H9 (cell line): ENCODE measurements around the gene SLC2A4RG. TPM values are rescaled to one million over a fixed set of nuclear protein-coding genes. Genes with fewer than 3 reads are reported as not detected.

Experiments used
- DNase-seq: peaks from one replicate; pipeline ENCODE4 v3.0.0-alpha.2; 2017
- H2AFZ ChIP-seq: one replicate; pipeline ENCODE4 v1.6.1; 2013; ENCODE audit warnings: mild to moderate bottlenecking, low read length, control low read depth, moderate library complexity
- H2AK5ac ChIP-seq: 2 replicates; pipeline ENCODE4 v1.6.1; 2013; ENCODE audit warnings: low read length, control low read depth, mixed read lengths; ENCODE audit not compliant: insufficient read length
- H2BK120ac ChIP-seq: one replicate; pipeline ENCODE4 v1.6.1; 2013; ENCODE audit warnings: low read depth, mild to moderate bottlenecking, low read length, control low read depth, inconsistent platforms; ENCODE audit not compliant: poor library complexity, severe bottlenecking
- H2BK12ac ChIP-seq: 2 replicates; pipeline ENCODE4 v1.6.1; 2013; ENCODE audit warnings: low read length, control low read depth, mixed read lengths, low read depth; ENCODE audit not compliant: insufficient read length
- H2BK15ac ChIP-seq: 2 replicates; pipeline ENCODE4 v1.6.1; 2013; ENCODE audit warnings: low read depth, low read length, control low read depth
- H2BK20ac ChIP-seq: one replicate; pipeline ENCODE4 v1.6.1; 2013; ENCODE audit warnings: low read depth, mild to moderate bottlenecking, low read length, control low read depth, inconsistent platforms; ENCODE audit not compliant: poor library complexity, severe bottlenecking
- H2BK5ac ChIP-seq: 2 replicates; pipeline ENCODE4 v1.6.1; 2013; ENCODE audit warnings: low read length, control low read depth, mixed read lengths; ENCODE audit not compliant: insufficient read length
- H3K14ac ChIP-seq: 2 replicates; pipeline ENCODE4 v1.6.1; 2013; ENCODE audit warnings: low read length, control low read depth; ENCODE audit not compliant: insufficient read depth
- H3K18ac ChIP-seq: 2 replicates; pipeline ENCODE4 v1.6.1; 2013; ENCODE audit warnings: low read depth, mild to moderate bottlenecking, mixed read lengths, low read length, control low read depth; ENCODE audit not compliant: insufficient read length
- H3K23ac ChIP-seq: 2 replicates; pipeline ENCODE4 v1.6.1; 2013; ENCODE audit warnings: low read length, control low read depth, mixed read lengths, low read depth; ENCODE audit not compliant: insufficient read length
- H3K23me2 ChIP-seq: 2 replicates; pipeline ENCODE4 v1.6.1; 2013; ENCODE audit warnings: low read depth, mild to moderate bottlenecking, mixed read lengths, low read length, control low read depth; ENCODE audit not compliant: insufficient read length, poor library complexity, severe bottlenecking
- H3K27ac ChIP-seq: 2 replicates; pipeline ENCODE4 v1.5.1; 2013; ENCODE audit warnings: low read length, control low read depth, mixed read lengths, low read depth; ENCODE audit not compliant: insufficient read length
- H3K27me3 ChIP-seq: 2 replicates; pipeline ENCODE4 v1.6.1; 2013; ENCODE audit warnings: low read length, control low read depth, inconsistent platforms; ENCODE audit not compliant: insufficient read depth
- H3K4ac ChIP-seq: 2 replicates; pipeline ENCODE4 v1.6.1; 2013; ENCODE audit warnings: low read depth, mild to moderate bottlenecking, control low read depth, inconsistent platforms, low read length, moderate library complexity
- H3K4me1 ChIP-seq: 2 replicates; pipeline ENCODE4 v1.6.1; 2013; ENCODE audit warnings: low read length, control low read depth, inconsistent platforms; ENCODE audit not compliant: insufficient read depth
- H3K4me2 ChIP-seq: 2 replicates; pipeline ENCODE4 v1.6.1; 2013; ENCODE audit warnings: low read length, control low read depth, mixed read lengths; ENCODE audit not compliant: insufficient read length, insufficient read depth
- H3K56ac ChIP-seq: 2 replicates; pipeline ENCODE4 v1.6.1; 2013; ENCODE audit warnings: low read depth, mild to moderate bottlenecking, mixed read lengths, low read length, control low read depth; ENCODE audit not compliant: insufficient read length
- H3K79me1 ChIP-seq: 2 replicates; pipeline ENCODE4 v1.6.1; 2013; ENCODE audit warnings: low read depth, mild to moderate bottlenecking, moderate library complexity, low read length, control low read depth, inconsistent platforms; ENCODE audit not compliant: insufficient read depth, poor library complexity, severe bottlenecking
- H3K79me2 ChIP-seq: 2 replicates; pipeline ENCODE4 v1.6.1; 2013; ENCODE audit warnings: low read length, control low read depth, inconsistent platforms; ENCODE audit not compliant: insufficient read depth
- H3K9ac ChIP-seq: 2 replicates; pipeline ENCODE4 v1.6.1; 2013; ENCODE audit warnings: low read length, control low read depth, mixed read lengths; ENCODE audit not compliant: insufficient read length; ENCODE audit errors: extremely low read depth
- H3K9me3 ChIP-seq: one replicate; pipeline ENCODE4 v1.6.1; 2013; ENCODE audit warnings: low read depth, low read length, inconsistent platforms; ENCODE audit not compliant: control insufficient read depth
- H3T11ph ChIP-seq: one replicate; pipeline ENCODE4 v1.6.1; 2013; ENCODE audit warnings: mild to moderate bottlenecking, low read length, control low read depth, inconsistent platforms
- H4K20me1 ChIP-seq: one replicate; pipeline ENCODE4 v1.6.1; 2013; ENCODE audit not compliant: control insufficient read depth, insufficient read length, insufficient read depth
- H4K5ac ChIP-seq: 2 replicates; pipeline ENCODE4 v1.6.1; 2013; ENCODE audit warnings: low read depth, mild to moderate bottlenecking, mixed read lengths, low read length, control low read depth; ENCODE audit not compliant: insufficient read length
- H4K8ac ChIP-seq: replicated peaks from 2 replicates; pipeline ENCODE4 v1.6.1; 2013; ENCODE audit warnings: low read length, control low read depth, mixed read lengths, low read depth; ENCODE audit not compliant: insufficient read length
- H4K91ac ChIP-seq: 2 replicates; pipeline ENCODE4 v1.6.1; 2013; ENCODE audit warnings: low read depth, mild to moderate bottlenecking, moderate library complexity, mixed read lengths, low read length, control low read depth; ENCODE audit not compliant: insufficient read length
- H3K27ac Mint-ChIP-seq, 3 experiments: 2 replicates in 2 of 3; 3 replicates in 1 of 3; pipeline ENCODE4 v1.8.0; 2020 to 2021; ENCODE audit warnings: mixed read lengths in 3 of 3, mild to moderate bottlenecking in 1 of 3, moderate library complexity in 1 of 3
- H3K27me3 Mint-ChIP-seq: 2 replicates; pipeline ENCODE4 v1.8.0; 2021; ENCODE audit warnings: low read depth, mild to moderate bottlenecking, moderate library complexity, mixed read lengths
- H3K36me3 Mint-ChIP-seq, 3 experiments: 2 replicates in 2 of 3; 3 replicates in 1 of 3; pipeline ENCODE4 v1.8.0; 2020 to 2021; ENCODE audit warnings: low read depth in 3 of 3, mixed read lengths in 3 of 3; ENCODE audit not compliant: insufficient read depth in 1 of 3
- H3K4me1 Mint-ChIP-seq, 2 experiments: 2 replicates each; pipeline ENCODE4 v1.8.0; 2020; ENCODE audit warnings: mixed read lengths in 2 of 2
- H3K4me3 Mint-ChIP-seq, 2 experiments: 2 replicates in 1 of 2; 3 replicates in 1 of 2; pipeline ENCODE4 v1.8.0; 2020 to 2021; ENCODE audit warnings: mild to moderate bottlenecking in 2 of 2, mixed read lengths in 2 of 2, moderate library complexity in 1 of 2
- H3K9me3 Mint-ChIP-seq, 2 experiments: 2 replicates in 1 of 2; 3 replicates in 1 of 2; pipeline ENCODE4 v1.8.0; 2020; ENCODE audit warnings: mild to moderate bottlenecking in 2 of 2, mixed read lengths in 2 of 2, moderate library complexity in 1 of 2
- CTCF ChIP-seq: fragments of 200-600 bp; sonication (generic); conservative IDR thresholded peaks from 3 replicates; pipeline ENCODE4 v1.8.0; 2021; ENCODE audit warnings: antibody characterized with exemption, mild to moderate bottlenecking
- WGBS: extraction: QIAGEN DNeasy Blood & Tissue Kit; methylation state at CpG from one replicate; pipeline ENCODE4 v1.1.7; 2013; ENCODE audit warnings: missing lambda C conversion rate, low lambda C conversion rate, mixed read lengths; ENCODE audit not compliant: insufficient read length; ENCODE audit errors: extremely low coverage; 5-methylcytosine and 5-hydroxymethylcytosine counted together
- total RNA-seq: library from RNA; stranded (reverse); gene quantifications from 2 replicates; pipeline ENCODE4 v1.2.1, GENCODE V29; 2021

The SLC2A4RG gene
- total RNA-seq, 1 experiment from 2014 or later: 43.9 TPM

GRCh38 chr20:63785691-63786131, 46.1 kb downstream of the SLC2A4RG start:
- H3K56ac ChIP-seq: no peak overlapping the region
- H2BK120ac ChIP-seq: no peak overlapping the region
- no peak overlapping the region for H3K27ac Mint-ChIP-seq
- H4K91ac ChIP-seq: no peak overlapping the region
- H2AFZ ChIP-seq: no peak overlapping the region
- H3K4me3 Mint-ChIP-seq: no peak overlapping the region
- H3K18ac ChIP-seq: no peak overlapping the region
- H3K14ac ChIP-seq: no peak overlapping the region
- no peak for TF ChIP-seq CTCF
- no peak overlapping the region for H3T11ph ChIP-seq
- peaks cover 0 to 26% (median 16%) of the 10 kb centered on the region in 3 experiments; a peak in 5 of 7 replicates for H3K36me3 Mint-ChIP-seq
- no peaks in the 10 kb centered on the region; the same call in 1 of the 2 replicates for H3K27me3 Mint-ChIP-seq
- H3K27ac ChIP-seq: no peak overlapping the region
- H2BK20ac ChIP-seq: no peak overlapping the region
- H3K79me1 ChIP-seq: peaks cover 5% of the 10 kb centered on the region
- no peak overlapping the region for H3K9ac ChIP-seq
- H3K4me2 ChIP-seq: no peak overlapping the region
- no peaks in the 10 kb centered on the region for H3K79me2 ChIP-seq
- H3K4me1 Mint-ChIP-seq: peaks cover 2 to 5% of the 10 kb centered on the region in 2 experiments; a peak in 2 of 4 replicates
- WGBS: no CpG with 5 or more reads among the region's 14 CpGs
- no peaks in the 10 kb centered on the region for H3K9me3 Mint-ChIP-seq
- H3K4me1 ChIP-seq: no peaks in the 10 kb centered on the region
- no peak overlapping the region for H2BK5ac ChIP-seq
- no peak overlapping the region for H4K5ac ChIP-seq
- H3K23ac ChIP-seq: no peak overlapping the region
- no peaks in the 10 kb centered on the region for H4K20me1 ChIP-seq
- no peak overlapping the region for H4K8ac ChIP-seq
- DNase-seq: no peak
- H3K9me3 ChIP-seq: no peaks in the 10 kb centered on the region
- H2AK5ac ChIP-seq: no peak overlapping the region
- H2BK15ac ChIP-seq: no peak overlapping the region
- H3K27me3 ChIP-seq: no peaks in the 10 kb centered on the region
- no peak overlapping the region for H2BK12ac ChIP-seq
- H3K23me2 ChIP-seq: no peaks in the 10 kb centered on the region
- no peak overlapping the region for H3K4ac ChIP-seq
